ENCODE measurements around the gene SIKE1.
"Not testable (repeated sequence)": the region's sequence is repeated elsewhere in the genome, so short reads cannot be mapped to it uniquely, and the experiment has no call there.

The SIKE1 gene

DNA sequence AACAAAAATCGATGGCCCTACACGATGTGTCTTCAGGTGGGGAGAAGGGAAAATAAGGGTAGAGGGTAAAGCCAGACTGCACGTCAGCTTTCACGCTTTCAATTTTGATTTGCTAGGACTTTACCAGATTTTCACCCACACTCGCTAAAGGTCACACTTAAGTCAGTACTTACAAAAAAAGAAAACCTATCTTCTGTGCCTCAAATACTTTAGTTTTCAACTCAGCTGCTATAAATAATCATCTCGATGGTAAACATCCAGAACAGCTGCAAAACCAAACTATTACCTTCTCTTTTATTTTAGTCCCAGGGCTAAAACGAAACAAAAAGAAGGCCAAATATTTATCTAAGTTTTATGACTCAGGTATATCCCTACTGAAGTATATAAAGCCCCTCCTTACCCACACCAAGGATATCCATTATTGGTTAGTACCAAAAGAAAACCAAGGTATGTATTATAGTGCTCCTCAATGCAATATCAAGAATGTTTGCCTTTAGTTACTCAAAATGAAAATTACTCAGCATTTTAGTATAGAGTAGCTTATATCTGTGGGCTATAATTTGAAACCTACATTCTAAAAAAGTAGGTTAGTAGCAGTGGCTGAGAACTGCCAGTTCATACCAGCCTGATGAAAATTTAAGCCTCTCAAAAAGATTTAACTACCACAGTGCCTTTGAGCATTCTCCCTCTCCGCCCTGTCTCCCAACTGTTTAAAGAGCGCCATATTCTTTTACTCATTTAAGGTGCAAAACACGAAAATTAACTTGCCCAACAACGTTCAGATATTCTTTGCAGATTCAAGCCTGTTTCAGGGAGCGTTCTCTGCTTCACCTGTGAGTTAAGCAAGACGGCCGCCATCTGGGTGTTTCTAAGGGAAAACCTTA, 24.2 kb downstream of the SIKE1 start:
- no peak for DNase-seq
- intact Hi-C loops (cut with DNase I): loop anchor here (5.0 kb wide), 1 partner anchor 244 kb away; the partner anchor contains the start of gene TRIM33

DNA sequence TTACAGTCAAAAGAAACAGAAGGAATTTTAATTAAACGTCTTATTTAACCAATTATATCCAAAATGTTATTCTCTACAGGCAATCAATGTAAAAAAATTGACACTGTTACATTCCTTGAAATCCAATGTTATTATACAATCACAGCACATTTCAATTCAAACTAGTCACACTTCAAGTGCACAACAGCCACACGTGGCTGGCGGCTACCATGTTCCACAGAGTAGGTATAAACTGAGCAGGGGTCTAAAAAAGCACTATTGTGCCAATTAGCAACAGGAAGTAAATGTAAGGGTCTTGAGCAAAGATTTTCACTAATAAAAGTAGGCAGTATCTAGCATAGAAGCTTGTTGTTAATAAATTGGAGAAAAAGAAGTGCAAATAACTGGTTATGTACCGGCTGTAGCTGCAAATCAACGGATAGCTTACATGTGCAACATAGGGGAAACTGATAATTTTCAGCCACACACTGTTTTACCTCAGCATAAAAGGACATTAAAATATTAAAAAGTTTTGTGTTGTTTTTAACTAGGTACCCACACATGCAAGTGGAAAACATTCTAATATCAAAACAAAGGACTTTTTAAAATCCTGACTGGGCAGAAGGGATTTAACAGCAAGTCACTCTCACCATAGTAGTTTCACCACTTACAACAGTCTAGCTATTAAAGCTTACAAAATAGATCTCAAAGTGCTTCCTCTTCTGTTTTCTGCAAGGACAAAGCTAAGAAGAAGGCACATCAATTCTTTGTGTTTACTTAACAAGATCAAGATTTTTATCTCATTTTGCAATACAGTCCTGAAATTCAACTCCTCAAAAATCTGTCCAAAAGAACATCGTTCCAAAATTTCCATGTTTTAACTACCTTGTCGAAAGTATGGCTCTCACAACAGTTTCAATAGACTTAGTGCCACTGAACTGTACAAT, 25.2 kb downstream of the SIKE1 start:
- DNase-seq: no peak
- intact Hi-C loops (cut with DNase I): loop anchor here (5.0 kb wide), 1 partner anchor 243 kb away; the partner anchor contains the start of gene TRIM33

DNA sequence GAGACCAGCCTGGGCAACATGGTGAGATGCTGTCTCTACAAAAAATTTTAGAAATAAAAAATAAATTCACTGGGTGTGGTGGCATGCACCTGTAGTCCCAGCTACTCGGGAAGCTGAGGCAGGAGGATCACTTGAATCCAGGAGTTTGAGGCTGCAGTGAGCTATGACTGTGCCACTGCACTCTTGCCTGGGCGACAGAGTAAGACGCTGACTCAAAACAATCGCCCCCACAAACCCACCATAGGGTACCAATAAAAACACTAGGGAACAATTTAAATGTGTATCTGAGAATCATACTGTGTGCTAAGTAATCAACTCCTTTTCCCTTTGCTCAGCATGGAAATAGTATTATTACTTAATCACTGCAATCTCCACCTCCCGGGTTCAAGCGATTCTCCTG, 26.8 kb downstream of the SIKE1 start:
- DNase-seq; intact Hi-C loops (cut with DNase I): not testable (repeated sequence)

DNA sequence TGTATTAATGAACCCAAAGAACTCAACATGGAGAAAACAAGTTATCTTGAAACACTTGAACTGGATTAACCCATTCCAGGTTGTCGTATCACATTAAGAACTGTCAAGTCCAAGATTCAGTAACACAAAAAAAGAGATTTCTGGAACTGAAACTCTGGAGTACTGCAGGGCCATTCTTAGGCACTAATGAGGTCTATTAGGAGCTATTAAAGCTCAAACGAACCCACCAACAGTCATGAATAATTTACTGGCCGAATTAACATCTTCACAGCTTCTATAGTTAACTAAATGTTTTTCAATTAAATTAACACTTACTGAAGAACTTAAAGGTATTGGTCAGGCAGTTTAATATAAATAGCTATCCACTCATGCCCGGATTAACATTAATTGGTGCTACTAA, 27.3 kb downstream of the SIKE1 start:
- no peak for DNase-seq

DNA sequence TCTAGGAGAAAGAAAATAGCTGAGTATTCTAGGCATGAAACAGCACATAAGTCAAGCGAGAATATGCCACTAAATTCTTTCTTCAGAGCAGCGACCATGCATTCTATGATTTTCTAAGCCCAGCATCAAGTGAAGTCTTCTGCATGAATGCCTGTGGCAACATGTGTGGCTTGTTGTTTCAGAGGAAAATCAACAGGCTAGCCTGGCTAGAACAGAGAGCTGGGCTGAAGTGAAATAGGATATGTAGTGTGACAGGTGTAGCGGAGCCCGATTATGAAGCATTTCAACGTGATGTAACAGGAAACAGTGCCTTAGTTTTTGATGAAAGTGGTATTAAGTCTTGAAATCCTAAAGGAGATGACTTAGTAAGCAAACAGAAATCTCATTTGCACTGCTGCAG, 29.7 kb downstream of the SIKE1 start:
- intact Hi-C loops (cut with DNase I): no loop called here
- no peak for DNase-seq

More for the DNA sequence above, 27.3 kb downstream of the SIKE1 start:
- intact Hi-C loops (cut with DNase I): no loop called here

DNA sequence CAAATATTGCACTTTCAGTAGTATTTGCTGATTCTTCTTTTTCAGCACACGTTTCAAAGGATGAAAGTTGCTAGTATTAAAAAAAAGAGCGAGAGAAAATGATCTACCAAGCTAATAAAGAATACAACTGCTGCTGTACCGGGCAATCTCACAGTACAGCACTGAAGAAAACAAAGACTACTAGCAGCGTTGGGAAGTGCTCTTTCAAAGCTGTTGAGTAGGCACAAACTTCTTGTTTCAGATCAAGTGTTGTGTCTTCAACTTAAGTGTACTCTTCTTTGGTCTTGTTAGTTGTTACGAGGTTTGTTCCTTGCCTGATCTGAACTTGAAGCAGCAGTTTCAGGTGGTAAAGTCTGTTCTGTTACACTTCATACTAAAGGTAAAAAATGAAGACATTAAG, 30.6 kb downstream of the SIKE1 start:
- no peak for DNase-seq
- intact Hi-C loops (cut with DNase I): no loop called here

DNA sequence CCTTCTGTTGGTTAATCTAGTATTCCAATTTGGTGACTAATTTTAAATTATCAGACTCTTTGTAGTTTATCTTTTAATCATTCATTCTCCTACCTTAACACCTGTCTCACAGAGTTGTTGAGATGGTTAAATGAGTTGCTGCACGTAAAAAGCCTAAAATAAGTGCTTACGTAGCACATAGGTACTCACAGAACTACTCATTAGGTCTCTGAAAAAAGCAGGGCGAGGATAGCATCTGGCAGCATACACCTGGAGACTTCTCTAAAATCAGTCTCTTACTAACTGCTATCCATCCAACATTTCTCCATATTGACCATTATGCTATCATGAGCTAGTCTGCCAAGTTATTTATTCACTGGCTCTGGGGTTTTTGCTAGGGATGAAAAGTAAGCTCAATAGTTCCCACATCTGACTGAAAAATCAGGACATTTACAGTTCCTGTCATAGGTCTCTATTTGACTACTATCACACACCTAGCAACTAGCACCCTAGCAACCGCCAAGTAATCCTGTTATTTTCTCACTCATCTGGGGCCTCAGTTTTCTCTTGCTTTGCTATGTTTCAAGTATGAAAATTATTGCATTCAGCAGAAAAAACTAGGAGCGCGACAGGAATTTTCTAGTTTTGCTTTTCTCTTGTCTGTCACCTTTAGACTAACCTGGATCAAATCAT, 33.9 kb downstream of the SIKE1 start:
- no peak for DNase-seq
- intact Hi-C loops (cut with DNase I): no loop called here

DNA sequence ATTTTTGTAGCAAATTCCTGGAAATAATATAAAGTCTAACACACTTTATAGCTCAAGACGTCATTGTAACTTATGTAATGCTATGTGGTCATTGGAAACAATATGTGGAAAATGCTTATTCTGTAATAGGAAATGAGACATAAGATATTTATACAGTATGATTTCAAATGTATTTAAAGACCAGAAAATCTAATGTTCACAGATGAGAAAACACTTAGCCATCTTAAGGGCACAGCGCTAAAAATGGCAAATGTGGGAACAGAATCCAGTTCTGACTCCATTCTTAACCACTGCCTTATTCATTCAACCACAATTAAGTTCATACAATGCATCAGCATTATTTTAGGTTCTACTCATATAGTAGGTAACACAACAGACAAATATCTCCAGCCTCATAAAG, 35.2 kb downstream of the SIKE1 start:
- DNase-seq: no peak
- intact Hi-C loops (cut with DNase I): no loop called here

DNA sequence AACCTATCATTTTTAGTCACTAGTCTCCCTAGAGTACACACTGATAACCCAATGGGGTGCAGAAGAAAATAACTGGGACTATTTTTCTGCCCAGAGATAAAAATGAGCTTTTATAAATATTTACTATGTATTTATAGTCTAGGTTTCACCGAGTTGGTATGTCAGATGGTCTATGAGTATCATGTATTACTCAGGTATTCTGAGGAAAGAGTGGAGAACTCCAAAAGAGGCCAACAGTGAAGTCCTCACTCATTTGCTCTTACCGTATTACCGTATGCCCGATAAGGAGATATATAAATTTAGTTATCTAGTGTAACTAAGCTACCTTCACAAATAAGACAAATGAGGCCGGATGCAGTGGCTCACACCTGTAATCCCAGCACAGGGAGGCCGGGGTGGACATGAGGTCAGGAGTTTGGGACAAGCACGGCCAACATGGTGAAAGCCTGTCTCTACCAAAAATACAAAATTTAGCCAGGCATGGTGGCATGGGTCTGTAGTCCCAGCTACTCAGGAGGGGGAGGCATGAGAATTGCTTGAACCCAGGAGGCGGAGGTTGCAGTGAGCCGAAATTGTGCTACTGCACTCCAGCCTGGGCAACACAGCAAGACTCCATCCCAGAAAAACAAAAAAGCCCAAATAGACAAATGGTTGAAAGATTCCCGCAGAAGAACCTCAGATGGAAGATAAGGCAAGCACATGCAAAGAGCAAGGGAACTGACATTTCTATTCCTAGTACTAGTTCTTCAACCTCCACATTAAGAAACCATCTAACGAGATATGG, 38.3 kb downstream of the SIKE1 start:
- intact Hi-C loops (cut with DNase I): no loop called here
- DNase-seq: no peak

DNA sequence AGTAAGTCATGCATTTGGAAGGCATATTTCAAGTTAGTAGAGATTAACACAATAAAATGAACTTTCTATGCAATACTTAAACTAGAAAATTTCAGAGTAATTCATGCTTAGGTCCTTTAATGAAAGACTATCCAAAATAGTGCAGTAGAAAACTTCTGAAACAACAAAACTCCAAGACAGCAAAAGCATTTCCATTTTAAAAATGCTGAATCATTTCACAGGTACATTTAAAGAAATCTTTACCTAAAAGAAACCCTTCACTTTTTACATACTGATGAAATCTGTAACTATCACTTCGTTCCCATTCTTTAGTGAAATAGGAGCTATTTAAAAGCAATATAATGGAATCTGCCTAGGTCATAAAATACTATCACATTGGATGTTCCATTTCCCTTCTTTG, 40.2 kb downstream of the SIKE1 start:
- intact Hi-C loops (cut with DNase I): no loop called here

DNA sequence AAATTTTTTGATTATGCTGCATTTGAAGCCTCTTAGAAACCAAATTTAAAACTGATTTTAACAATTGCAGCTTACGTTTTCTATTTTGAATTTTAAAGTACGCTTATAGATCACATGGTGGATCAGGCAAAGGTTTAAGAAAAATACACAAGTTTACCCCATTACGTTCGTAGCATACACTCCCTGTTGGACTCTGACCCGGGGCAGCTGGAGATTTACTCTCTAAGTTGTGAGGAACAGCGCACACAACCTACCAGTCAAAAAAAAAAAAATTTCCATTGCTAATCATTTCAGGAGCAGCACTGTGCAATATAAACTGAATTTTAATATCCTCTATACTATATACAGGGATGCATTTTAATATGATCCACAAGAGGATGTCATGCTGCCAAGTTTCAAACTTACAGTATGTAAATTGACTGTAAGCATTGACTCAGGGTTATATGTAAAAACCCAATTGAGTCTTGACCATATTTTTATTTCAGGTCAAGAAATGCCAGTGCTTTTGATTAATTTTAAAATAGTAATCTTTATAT, 43.1 kb downstream of the SIKE1 start:
- intact Hi-C loops (cut with DNase I): no loop called here
- DNase-seq: no peak

More for the DNA sequence above, 40.2 kb downstream of the SIKE1 start:
- no peak for DNase-seq

DNA sequence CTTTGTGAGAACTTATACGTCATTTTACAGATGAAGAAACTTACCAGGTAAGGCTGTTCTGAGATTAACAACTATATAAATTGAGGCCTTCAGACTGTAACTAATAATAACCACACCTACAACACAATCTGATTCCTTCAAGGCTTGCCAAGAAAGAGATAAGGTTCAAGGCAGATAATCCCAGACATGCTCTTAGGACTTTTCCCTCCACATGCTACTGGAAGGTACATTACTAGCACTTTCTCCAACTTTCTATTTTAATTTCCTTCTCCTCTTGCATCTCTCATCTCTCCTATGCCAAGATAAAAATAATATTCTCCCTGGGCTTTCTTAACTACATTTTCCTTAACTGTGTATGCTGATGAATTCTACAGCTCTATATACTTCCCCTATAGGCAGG, 45.0 kb downstream of the SIKE1 start:
- no peak for DNase-seq
- intact Hi-C loops (cut with DNase I): no loop called here

DNA sequence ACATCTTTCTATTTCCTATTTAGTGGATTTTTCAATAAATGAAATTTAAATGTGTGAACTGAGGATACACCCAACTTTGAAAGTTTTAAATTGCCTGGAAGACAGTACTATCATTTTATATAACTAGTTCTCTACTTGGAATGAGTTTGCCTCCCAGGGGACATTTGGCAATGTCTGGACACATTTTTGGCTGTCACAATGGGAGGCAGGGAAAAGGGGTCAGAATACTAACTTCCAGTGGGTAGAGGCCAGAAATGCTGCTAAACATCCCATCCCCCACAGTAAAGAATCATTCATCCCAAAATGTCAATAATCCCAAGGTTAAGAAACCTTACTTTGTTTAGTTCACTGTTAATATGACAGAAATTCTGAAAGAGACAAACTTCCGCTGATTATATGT, 50.7 kb downstream of the SIKE1 start:
- intact Hi-C loops (cut with DNase I): no loop called here
- no peak for DNase-seq

DNA sequence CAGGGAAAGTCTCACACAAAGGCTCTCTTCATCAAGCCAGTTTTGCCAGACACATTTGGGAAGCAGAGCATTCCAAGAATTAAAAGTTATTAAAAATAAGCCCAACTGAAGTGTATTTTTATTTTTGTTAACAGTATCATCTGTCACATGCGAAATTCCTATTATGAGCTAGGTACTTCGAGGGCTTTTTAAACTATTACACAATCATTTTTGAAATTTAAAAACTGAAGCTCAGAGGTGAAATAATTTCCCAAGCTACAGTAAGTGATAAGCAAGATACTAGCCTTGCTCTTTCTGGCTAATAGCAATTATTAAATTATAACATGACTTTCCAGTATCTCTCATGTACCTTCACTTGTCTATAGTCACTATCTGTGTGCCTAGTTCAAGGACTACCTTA, 51.9 kb downstream of the SIKE1 start:
- intact Hi-C loops (cut with DNase I): no loop called here
- no peak for DNase-seq

DNA sequence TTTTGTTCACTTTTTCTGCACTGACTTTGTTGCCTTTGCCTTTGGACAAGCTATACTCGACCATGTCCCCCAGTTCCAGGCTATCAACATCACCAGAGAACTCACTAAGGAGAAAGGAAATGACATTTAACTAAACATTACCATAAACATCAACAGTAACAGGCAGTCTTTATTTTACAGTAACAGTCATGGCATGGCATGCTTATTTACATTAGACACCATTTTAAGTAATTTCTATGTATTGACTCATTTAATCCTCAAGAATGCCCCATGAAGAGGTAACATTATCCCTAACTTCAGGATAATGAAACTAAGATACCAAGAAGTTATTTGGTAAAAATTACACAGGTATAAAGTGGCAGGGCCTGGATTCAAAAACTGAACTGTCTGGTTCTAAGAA, 55.3 kb downstream of the SIKE1 start:
- DNase-seq: no peak
- intact Hi-C loops (cut with DNase I): no loop called here

DNA sequence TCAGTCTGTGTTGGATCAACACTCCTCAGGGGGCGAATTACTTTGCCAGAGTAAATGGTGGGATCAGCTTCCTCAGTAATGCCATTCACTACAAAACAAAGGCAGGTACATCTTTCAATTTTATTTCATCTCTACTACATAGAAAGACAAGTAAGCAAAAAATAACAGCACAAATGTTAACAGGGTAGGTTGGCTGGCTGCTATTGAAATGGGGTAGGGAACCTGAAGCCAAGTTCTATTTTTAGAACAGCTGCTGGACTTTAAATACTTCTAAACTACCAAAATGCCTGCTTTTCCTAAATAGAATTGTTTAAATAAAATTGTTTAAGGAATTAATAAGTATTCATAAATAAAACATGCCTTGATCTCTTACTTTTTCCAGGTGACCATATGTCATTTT, 56.6 kb downstream of the SIKE1 start:
- DNase-seq: no peak
- intact Hi-C loops (cut with DNase I): no loop called here

DNA sequence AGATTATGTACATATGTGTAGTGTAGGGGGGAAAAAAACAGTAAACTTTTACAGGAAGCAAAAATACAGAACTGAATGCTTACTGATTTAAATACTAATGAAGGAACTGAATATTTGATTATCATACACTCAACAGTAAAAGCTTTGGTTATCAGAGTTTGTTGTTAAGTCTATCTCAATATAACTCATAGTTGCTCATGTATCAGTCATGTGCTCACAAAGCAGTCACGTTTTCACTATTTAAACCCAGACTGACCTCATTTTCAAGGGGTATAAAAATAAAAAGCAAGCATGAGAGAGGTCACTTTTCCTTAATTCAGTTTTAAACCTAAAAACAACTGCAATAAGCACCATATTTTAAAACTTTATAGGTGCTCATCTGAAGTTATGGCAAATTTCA, 57.0 kb downstream of the SIKE1 start:
- DNase-seq: no peak
- intact Hi-C loops (cut with DNase I): no loop called here

DNA sequence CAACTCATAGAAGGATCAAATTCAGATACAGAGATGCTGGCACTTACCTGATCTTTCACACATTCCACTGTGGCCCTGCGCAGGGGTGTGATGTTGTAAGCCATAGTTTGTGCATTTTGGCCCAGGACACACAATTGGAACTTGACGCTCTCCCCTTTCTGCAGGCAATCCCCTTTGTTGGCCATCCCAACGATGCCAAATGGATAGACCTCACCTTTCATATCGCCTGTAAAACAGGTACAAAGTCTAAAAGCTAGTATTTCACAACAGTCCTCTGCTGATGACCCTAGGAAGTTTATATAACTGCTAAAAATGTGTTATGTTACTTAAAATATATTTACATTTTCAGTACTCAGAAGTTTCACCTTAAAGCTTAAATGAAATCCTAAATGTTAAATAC, 60.0 kb downstream of the SIKE1 start:
- no peak for DNase-seq
- intact Hi-C loops (cut with DNase I): no loop called here

Measured in posterior cingulate gyrus (tissue), 11 donors.